HFFc6 (cell line): Measurements from ENCODE around the gene COTL1. TPM values are rescaled to one million over a fixed set of nuclear protein-coding genes. Genes with fewer than 3 reads are reported as not detected.

ENCODE experiments used
- DNase-seq: peaks from one replicate; pipeline ENCODE4 v3.0.0-alpha.2; 2018
- H3K27ac Mint-ChIP-seq: 2 replicates; pipeline ENCODE4 v1.8.0; 2020; ENCODE audit warnings: mild to moderate bottlenecking, mixed read lengths
- H3K27me3 Mint-ChIP-seq: 2 replicates; pipeline ENCODE4 v1.8.0; 2021; ENCODE audit warnings: mild to moderate bottlenecking, moderate library complexity, mixed read lengths; ENCODE audit not compliant: insufficient read depth
- H3K36me3 Mint-ChIP-seq: 2 replicates; pipeline ENCODE4 v1.8.0; 2021; ENCODE audit warnings: low read depth, mixed read lengths
- H3K4me1 Mint-ChIP-seq: 2 replicates; pipeline ENCODE4 v1.8.0; 2020; ENCODE audit warnings: low read depth, mixed read lengths
- H3K4me3 Mint-ChIP-seq: 2 replicates; pipeline ENCODE4 v1.8.0; 2020; ENCODE audit warnings: mild to moderate bottlenecking, moderate library complexity, mixed read lengths
- H3K9me3 Mint-ChIP-seq: 2 replicates; pipeline ENCODE4 v1.8.0; 2020; ENCODE audit warnings: mild to moderate bottlenecking, mixed read lengths
- total RNA-seq, 6 experiments: library from RNA; stranded (reverse); fragmentation: NEBNext Ultra II Directional; extraction: Animal tissue kit (Norgen Biotek cat#: 25700); gene quantifications; 2 replicates in 1 of 6; 3 replicates in 5 of 6; pipeline ENCODE4 v1.2.3, GENCODE V29; 2021
- TF ChIP-seq, protein P1 (sequence below): fragments of 200-600 bp; sonication (generic); IDR thresholded peaks from 2 replicates; pipeline ENCODE4 v1.5.0; 2021; ENCODE audit warnings: antibody characterized with exemption, mild to moderate bottlenecking

COTL1 gene
- total RNA-seq, 6 experiments from 2014 or later: 580 to 681 (median 632) TPM

DNA sequence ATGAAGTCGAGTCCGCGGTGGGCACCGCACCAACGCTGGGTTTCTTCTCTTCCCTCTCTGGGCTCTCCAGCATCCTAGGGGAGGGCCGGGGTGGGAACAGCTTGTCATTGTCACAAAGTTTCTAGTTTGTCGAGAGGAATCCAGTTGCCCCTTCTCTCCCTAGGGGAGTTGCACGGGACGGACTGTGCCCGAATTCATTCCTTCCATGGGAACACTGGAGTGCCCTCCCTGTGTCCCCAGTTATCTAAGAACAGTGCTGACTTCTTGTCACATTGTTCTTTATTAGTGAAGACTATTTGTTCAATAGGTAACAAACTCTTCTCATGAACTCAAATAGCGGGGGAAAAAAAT lies 31.6 kb upstream of the COTL1 start:
- H3K27ac Mint-ChIP-seq: peak overlapping the region; percentile 60
- TF ChIP-seq, protein P1, sequence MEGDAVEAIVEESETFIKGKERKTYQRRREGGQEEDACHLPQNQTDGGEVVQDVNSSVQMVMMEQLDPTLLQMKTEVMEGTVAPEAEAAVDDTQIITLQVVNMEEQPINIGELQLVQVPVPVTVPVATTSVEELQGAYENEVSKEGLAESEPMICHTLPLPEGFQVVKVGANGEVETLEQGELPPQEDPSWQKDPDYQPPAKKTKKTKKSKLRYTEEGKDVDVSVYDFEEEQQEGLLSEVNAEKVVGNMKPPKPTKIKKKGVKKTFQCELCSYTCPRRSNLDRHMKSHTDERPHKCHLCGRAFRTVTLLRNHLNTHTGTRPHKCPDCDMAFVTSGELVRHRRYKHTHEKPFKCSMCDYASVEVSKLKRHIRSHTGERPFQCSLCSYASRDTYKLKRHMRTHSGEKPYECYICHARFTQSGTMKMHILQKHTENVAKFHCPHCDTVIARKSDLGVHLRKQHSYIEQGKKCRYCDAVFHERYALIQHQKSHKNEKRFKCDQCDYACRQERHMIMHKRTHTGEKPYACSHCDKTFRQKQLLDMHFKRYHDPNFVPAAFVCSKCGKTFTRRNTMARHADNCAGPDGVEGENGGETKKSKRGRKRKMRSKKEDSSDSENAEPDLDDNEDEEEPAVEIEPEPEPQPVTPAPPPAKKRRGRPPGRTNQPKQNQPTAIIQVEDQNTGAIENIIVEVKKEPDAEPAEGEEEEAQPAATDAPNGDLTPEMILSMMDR: no peak
- peak overlapping the region; percentile 84 for H3K4me3 Mint-ChIP-seq
- peaks cover 2% of the 10 kb centered on the region; the same call in 1 of the 2 replicates for H3K27me3 Mint-ChIP-seq
- H3K4me1 Mint-ChIP-seq: peaks cover 40% of the 10 kb centered on the region
- no peaks in the 10 kb centered on the region for H3K9me3 Mint-ChIP-seq
- peaks cover 17% of the 10 kb centered on the region for H3K36me3 Mint-ChIP-seq
- DNase-seq: no peak

DNA sequence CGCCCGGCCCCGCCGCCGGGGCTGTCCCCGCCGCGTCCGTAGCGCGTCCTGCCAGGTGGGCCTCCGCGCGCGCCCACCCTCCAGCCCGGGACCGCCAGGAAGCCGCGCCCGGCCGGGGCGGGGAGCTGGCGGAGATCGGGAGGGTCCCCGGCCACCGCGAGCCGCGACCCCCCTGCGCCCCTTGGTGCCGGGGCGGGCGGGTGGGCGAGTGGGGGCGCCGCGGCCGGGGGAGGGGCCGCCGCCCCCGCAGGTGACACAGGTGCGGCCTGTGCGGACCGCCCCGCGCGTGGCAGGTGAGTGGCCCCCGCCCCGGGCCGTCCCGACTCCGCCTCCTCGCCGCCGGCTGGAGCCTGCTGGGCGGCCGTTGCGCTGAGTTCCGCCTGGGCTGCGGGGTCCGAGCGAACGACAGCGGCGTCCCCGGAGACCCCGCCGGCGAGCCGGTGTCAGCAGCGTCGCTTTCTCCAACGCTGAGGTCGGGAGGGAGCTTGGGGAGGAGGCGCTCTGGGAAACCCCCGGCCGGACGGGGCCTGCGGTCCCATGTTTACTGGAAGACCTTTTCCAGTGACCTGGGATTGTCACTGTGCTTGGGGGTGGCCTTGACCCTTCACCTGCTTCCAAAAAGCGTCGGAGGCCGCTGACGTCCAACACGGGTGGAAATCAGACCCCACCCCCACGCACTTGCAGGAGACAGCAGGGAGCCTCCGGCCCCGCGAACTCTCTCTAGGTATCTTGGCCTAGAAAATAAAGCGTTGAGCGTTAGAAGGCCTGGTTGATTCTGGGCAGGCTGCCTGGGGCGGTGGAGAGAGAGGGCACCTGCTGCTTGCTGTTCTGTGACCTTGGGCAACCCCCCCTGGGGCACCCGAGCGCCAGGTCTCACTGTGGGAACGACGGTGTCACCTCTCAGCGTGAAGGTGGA lies 31.0 kb upstream of the COTL1 start:
- no peak for DNase-seq
- TF ChIP-seq, protein P1: no peak
- Mint-ChIP-seq H3K4me1 (peaks cover 46% of the 10 kb centered on the region), H3K9me3 (no peaks in the 10 kb centered on the region), H3K4me3 (peak overlapping the region; percentile 84), H3K27ac (peak overlapping the region; percentile 60), H3K36me3 (peaks cover 17% of the 10 kb centered on the region), H3K27me3 (peaks cover under 1% of the 10 kb centered on the region)

DNA sequence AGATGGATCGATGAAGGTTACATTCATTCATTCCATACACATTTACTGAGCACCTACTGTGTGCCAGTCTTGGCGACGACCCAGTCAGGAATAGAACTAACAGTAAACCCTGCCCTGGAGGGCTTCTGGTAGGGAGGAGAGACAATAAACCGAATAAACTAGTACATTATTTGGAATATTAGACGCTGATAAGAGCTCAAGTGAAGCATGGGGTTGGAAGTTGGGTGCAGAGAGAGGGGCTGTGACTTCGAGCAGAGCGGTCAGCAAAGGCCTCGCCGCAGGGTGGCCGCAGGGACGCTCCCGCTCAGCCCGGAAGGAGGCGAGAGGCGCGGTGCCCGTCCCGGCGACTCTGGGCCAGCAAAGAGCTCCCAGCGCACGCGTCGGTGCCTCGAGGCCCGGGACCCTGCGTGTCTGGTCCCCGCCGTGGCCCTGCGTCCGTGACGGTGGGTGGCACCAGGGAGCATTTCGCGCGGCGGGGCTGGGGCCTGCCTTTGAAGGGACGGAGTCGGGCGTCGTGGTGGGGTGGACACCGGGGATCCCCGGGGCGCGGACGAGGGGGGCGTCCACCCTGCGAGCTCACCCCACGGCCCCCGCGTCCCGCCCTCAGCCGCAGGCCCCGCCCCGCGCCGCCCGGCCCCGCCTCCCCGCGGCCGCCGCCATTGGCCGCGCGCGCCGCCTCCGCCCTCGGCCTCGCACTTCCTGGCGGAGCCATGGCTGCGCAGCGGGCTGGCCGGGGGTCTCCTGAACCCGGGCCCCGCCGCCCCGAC lies 30.1 kb upstream of the COTL1 start, which contains the start of gene KLHL36:
Gene KLHL36 (plus strand): TSS at position 684 of the 767 bp plus-strand sequence. CDS start 2,357 bp downstream, outside the sequence.
- Mint-ChIP-seq H3K27ac (peak within 1 kb of the TSS; percentile 83), H3K36me3 (peaks cover 17% of the 10 kb centered on the region), H3K27me3 (peaks cover 1% of the 10 kb centered on the region), H3K4me1 (peaks cover 55% of the 10 kb centered on the region), H3K9me3 (no peaks in the 10 kb centered on the region), H3K4me3 (peak within 1 kb of the TSS; percentile 88)
- TF ChIP-seq, protein P1: no peak
- no peak for DNase-seq

DNA sequence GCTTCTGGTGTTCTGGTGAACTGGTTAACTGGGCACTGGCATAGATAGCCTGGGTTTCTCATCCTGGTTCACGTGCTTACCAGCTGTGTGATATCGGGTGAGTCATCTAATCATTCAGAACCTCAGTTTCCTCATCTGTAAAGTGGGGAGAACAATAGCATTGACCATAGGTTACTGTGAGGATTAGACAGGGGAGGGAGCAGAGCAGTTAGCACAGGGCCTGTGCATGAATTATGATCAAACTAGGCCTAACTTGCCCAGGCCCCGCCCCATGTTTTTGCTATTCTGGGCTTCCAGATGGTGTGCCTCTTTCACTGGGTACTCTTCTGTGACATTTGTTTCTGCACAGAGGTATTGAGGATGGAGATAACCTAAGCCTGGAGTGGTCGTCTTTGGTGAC lies 25.8 kb upstream of the COTL1 start:
- Mint-ChIP-seq H3K4me3 (no peak overlapping the region), H3K27ac (peak overlapping the region; percentile 78), H3K4me1 (peaks cover 51% of the 10 kb centered on the region), H3K9me3 (no peaks in the 10 kb centered on the region), H3K27me3 (peaks cover 1% of the 10 kb centered on the region), H3K36me3 (no peaks in the 10 kb centered on the region)
- DNase-seq: no peak
- TF ChIP-seq, protein P1: no peak

DNA sequence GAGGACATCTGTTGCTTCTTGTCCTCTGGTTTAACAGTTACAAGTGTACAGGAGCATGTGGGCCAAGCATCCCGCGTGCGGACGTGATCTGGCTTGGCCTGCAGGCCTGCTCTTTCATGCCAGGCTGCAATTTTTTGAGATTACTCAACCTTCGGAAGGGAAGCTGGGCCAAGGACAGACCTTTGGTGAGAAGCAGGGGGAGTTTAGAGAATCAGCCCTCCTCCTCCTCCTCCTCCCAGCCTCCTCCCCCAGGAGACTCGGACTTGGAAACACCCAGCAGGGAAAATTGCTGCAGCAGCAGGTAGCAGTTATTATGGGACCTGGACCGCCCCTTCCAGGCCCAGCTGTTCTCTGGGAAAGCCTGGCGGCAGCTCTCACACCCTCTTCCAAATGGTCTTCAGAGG lies 25.3 kb upstream of the COTL1 start:
- DNase-seq: peak; percentile 92
- peaks cover 1% of the 10 kb centered on the region for H3K27me3 Mint-ChIP-seq
- H3K9me3 Mint-ChIP-seq: no peaks in the 10 kb centered on the region
- H3K4me3 Mint-ChIP-seq: peak overlapping the region; percentile 42
- TF ChIP-seq, protein P1: no peak
- H3K4me1 Mint-ChIP-seq: peaks cover 51% of the 10 kb centered on the region
- no peaks in the 10 kb centered on the region for H3K36me3 Mint-ChIP-seq
- peak overlapping the region; percentile 78 for H3K27ac Mint-ChIP-seq
